UCSD-AML1 (cell line): ENCODE data around the gene CXCL9.
"Not testable (repeated sequence)": the region's sequence is repeated elsewhere in the genome, so short reads cannot be mapped to it uniquely, and the experiment has no call there.

Source experiments
- DNase-seq: peaks from one replicate; lab custom pipeline; 2025; ENCODE audit not compliant: unreplicated experiment; lab: John Stamatoyannopoulos, UW

CXCL9 gene

DNA sequence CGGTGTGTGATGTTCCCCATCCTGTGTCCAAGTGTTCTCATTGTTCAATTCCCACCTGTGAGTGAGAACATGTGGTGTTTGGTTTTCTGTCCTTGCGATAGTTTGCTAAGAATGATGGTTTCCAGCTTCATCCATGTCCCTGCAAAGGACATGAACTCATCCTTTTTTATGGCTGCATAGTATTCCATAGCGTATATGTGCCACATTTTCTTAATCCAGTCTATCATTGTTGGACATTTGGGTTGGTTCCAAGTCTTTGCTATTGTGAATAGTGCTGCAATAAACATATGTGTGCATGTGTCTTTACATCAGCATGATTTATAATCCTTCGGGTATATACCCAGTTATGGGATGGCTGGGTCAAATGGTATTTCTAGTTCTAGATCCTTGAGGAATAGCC is 45.2 kb downstream of the CXCL9 start:
- DNase-seq, result not testable (repeated sequence)

- not testable (repeated sequence) for DNase-seq
These were observed 48.8 kb downstream of the CXCL9 start for GRCh38 chr4:75958546-75958945.

GRCh38 chr4:75954811-75955210 is 52.5 kb downstream of the CXCL9 start:
- not testable (repeated sequence) for DNase-seq

DNA sequence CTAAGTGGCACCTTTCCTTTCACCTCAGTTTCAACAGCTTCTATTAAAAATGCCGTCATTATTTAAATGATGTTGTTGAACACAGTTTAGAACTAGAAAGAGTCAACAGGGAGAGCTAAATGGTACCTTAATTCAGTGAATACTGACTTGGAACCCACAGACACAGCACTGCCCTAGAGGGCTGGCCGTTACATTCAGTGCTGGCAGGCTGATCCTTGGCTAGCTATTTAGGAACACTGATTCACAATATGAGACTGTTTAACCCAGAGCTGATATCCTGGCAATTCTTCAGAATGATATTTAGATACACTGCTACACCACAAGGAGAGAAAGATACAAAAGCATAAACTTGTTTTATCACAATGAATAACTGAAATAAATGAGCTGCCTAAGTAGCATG is 53.8 kb downstream of the CXCL9 start:
- no peak for DNase-seq
